GM18507 (cell line): ENCODE measurements around the gene GTF3C6.
"Not testable (repeated sequence)": the region's sequence is repeated elsewhere in the genome, so short reads cannot be mapped to it uniquely, and the experiment has no call there.

Experiments used
- DNase-seq: peaks from one replicate; pipeline ENCODE4 v3.0.0; 2011; ENCODE audit warnings: low read depth; ENCODE audit not compliant: insufficient read length; ENCODE audit errors: extremely low spot score
- FAIRE-seq: peaks from 2 replicates; lab custom pipeline; 2011; peaks lifted over from hg19 to GRCh38; lab: Jason Lieb, UNC

Gene GTF3C6

DNA sequence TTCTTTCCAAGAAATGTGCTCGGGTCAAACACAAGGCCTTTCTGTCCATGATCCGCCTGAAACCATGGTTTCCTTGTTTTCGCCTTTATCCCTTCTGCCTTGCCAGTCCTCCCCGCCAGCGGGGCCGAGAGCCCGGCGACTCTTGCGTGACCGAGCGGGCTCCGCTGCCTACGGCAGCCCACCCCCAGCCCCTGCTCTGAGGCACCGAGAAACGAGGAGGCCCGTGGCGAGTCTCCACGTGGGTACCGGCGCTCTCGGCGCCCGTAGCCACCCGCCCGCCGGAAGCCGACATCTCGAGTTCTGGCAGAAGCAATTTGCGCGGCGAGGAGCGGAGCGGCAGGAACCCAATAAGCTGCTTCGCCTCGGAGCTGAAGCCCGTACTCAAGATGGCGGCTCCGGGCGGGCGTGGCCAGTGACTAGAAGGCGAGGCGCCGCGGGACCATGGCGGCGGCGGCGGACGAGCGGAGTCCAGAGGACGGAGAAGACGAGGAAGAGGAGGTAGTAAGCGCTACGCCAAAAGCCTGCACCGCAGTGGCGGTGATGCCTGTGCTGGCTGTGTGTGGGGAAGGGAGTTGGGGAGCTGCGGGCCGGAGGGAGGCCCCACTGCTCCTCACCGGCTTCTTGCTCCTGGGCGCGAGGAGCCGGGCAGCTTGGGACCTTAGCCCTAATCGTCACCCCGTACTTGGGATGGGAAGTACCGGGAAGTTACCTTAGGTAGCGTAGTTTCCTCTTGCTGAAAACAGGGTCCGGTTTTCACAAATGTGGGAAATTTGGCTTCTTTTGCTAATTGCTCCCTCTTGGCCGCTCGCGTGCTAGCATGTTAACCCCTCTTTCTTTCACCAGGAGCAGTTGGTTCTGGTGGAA is at the start of gene GTF3C6:
TSS of gene GTF3C6 (plus strand) at position 378 of the 864 bp plus-strand sequence. CDS start at position 442, 64 bp downstream.
- DNase-seq (peak; percentile 76), FAIRE-seq (peak; percentile 85)

GRCh38 chr6:110930781-110931180 is 27.7 kb upstream of the GTF3C6 start:
- DNase-seq (no peak), FAIRE-seq (no peak)

GRCh38 chr6:110933912-110934311 is 24.6 kb upstream of the GTF3C6 start:
- FAIRE-seq (no peak), DNase-seq (no peak)

GRCh38 chr6:110934381-110934898 is 24.1 kb upstream of the GTF3C6 start:
- no peak for FAIRE-seq
- DNase-seq = no peak

DNA sequence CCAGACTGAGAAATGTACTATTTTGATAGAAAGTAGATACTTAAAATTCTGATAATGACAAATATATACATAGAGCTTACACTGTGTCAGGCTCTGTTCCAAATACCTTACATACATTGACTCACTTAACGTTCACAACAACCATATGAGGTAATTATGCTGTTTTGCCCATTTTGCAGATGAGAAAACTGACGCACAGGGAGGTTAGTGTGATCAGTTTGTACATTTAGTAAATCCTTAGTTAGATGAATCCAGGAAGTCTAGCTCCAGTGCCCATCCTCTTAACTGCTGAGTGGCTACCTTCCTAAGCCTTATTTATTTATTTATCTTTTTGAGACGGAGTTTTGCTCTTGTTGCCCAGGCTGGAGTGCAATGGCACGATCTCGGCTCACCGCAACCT is 23.3 kb upstream of the GTF3C6 start:
- DNase-seq (no peak), FAIRE-seq (no peak)

DNA sequence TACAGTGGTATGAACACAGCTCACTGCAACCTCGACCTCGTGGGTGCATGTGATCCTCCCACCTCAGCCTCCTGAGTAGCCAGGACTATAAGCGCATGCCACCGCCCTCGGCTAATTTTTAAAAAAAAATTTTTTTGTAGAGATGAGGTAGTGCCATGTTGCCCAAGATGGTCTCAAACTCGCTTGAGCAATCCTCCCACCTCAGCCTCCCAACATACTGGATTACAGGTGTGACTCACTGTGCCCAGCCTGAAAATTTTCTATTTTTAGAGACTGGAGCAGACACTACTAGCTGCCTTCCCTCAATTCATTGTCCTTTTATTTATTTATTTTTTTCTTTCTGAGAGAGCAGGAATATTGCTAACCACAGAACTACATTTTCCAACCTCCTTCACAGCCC is 20.3 kb upstream of the GTF3C6 start:
- FAIRE-seq (no peak), DNase-seq (no peak)

DNA sequence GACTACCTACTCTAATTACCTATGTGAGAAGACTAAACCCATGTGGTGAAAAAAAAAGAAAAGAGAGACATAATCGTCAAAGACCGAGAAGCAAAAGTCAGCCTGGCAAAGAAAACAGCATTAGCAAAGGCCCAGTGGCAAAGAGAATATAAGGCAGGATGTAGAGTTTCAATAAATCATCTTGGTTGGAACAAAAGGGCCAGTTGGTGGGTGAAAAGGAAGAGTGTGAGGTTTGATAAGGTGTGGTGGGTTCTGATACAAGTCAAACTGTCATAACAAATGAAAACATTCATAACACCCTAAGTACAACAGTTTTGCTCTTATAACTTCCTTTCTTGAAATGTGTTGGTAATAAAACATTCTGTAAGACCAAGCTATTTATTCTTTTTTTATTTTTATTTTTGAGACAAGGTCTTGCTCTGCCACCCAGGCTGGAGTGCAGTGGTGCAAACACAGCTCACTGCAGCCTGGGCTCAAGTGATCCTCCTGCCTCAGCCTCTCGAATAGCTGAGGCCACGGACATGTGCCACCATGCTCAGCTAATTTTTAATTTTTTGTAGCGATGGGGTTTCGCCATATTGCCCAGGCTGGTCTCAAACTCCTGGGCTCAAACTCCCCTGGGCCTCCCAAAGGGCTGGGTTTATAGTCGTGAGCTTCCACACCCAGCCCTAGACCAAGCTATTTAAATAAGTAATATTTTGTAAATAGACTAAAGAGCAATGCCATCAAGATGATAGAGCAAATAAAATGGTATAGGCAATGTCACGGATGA is 18.9 kb upstream of the GTF3C6 start:
- no peak for DNase-seq
- FAIRE-seq = no peak

- DNase-seq (peak; percentile 50), FAIRE-seq (peak; percentile 87)
Observed at GRCh38 chr6:110944681-110945151, 13.8 kb upstream of the GTF3C6 start.

- DNase-seq (no peak), FAIRE-seq (no peak)
Observed at GRCh38 chr6:110946498-110946897, 12.0 kb upstream of the GTF3C6 start.

GRCh38 chr6:110949679-110950285 is 8.7 kb upstream of the GTF3C6 start:
- DNase-seq = no peak
- peak; percentile 35 for FAIRE-seq

- FAIRE-seq (no peak), DNase-seq (no peak)
Observed at GRCh38 chr6:110950440-110950839, 8.1 kb upstream of the GTF3C6 start.

DNA sequence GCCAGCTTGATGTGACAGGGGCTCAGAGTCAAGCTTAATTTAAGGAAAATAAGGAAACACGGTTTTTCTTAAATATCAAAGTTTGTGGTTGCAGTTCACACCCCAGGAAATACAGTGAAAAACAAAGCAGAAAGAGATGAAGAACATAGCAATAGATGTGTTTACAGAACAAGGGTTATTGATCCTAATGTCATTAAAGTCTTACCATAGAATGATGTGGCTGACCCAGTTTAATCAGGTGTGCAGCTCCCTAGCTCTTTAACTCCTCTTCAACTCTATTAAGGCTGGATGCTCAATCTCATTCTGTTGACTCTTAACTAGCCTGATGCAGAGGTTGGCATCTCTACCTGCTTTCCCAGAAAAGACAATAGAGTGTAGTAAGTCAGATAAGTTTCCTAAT is 7.5 kb upstream of the GTF3C6 start:
- FAIRE-seq (no peak), DNase-seq (no peak)

GRCh38 chr6:110951986-110952794 is 6.3 kb upstream of the GTF3C6 start:
- no peak for FAIRE-seq
- DNase-seq = no peak

- no peak for DNase-seq
- no peak for FAIRE-seq
Observed at GRCh38 chr6:110953633-110954303, 4.7 kb upstream of the GTF3C6 start.

- FAIRE-seq = no peak
- DNase-seq = no peak
Observed at GRCh38 chr6:110960014-110960390, 1.5 kb downstream of the GTF3C6 start.

GRCh38 chr6:110962636-110963035 is 4.1 kb downstream of the GTF3C6 start:
- FAIRE-seq, DNase-seq: not testable (repeated sequence)

GRCh38 chr6:110965629-110966229 is 7.2 kb downstream of the GTF3C6 start:
- FAIRE-seq (no peak), DNase-seq (no peak)

- not testable (repeated sequence) for FAIRE-seq, DNase-seq
Observed at GRCh38 chr6:110968661-110969060, 10.2 kb downstream of the GTF3C6 start.
